OCI-LY7 (cell line): Measurements from ENCODE around the gene DUS1L. TPM values are rescaled to one million over a fixed set of nuclear protein-coding genes. Genes with fewer than 3 reads are reported as not detected.

Source experiments
- BruUV-seq: library from RNA; stranded (reverse); fragments of 400-500 nt; replicated peaks from 2 replicates; lab custom pipeline; 2021; lab: Mats Ljungman, UMichigan
- CTCF ChIA-PET: fragments of 300-600 bp; sonication (Branson Sonifier 250); formaldehyde crosslinking; loops from one replicate; lab custom pipeline; 2022; ENCODE audit warnings: antibody characterized with exemption; ENCODE audit not compliant: unreplicated experiment; lab: Charles Lee
- POLR2A ChIA-PET: fragments of 300-600 bp; sonication (Branson Sonifier 250); formaldehyde crosslinking; loops from one replicate; lab custom pipeline; 2022; ENCODE audit warnings: antibody characterized with exemption; lab: Charles Lee
- DNase-seq: peaks from one replicate; pipeline ENCODE4 v3.0.0-alpha.2; 2015; ENCODE audit warnings: low spot score
- H2AFZ ChIP-seq: fragments of 200-600 bp; sonication (generic), shearing (Covaris generic); 2 replicates; pipeline ENCODE4 v1.6.1; 2014; ENCODE audit warnings: mild to moderate bottlenecking, antibody characterized with exemption, low read length, moderate library complexity
- H3K27ac ChIP-seq: fragments of 200-600 bp; sonication (generic); 2 replicates; pipeline ENCODE4 v1.5.1; 2014; ENCODE audit warnings: mixed run types, low read depth, mild to moderate bottlenecking, moderate library complexity, low read length, inconsistent platforms; ENCODE audit not compliant: poor library complexity, severe bottlenecking
- H3K36me3 ChIP-seq: fragments of 200-600 bp; sonication (generic); 2 replicates; pipeline ENCODE4 v1.6.1; 2014; ENCODE audit warnings: mild to moderate bottlenecking, antibody characterized with exemption, low read length, moderate library complexity, mixed read lengths; ENCODE audit not compliant: insufficient read depth
- H3K4me1 ChIP-seq: fragments of 200-600 bp; sonication (generic); 2 replicates; pipeline ENCODE4 v1.5.1; 2014; ENCODE audit warnings: mild to moderate bottlenecking, low read length; ENCODE audit not compliant: insufficient read depth, poor library complexity, severe bottlenecking
- H3K4me2 ChIP-seq: fragments of 200-600 bp; sonication (generic); 2 replicates; pipeline ENCODE4 v1.6.1; 2014; ENCODE audit warnings: mild to moderate bottlenecking, low read length
- H3K4me3 ChIP-seq: fragments of 200-600 bp; sonication (generic); 2 replicates; pipeline ENCODE4 v1.5.1; 2014; ENCODE audit warnings: mild to moderate bottlenecking, low read depth, low read length; ENCODE audit not compliant: poor library complexity, severe bottlenecking
- H3K79me2 ChIP-seq: fragments of 200-600 bp; sonication (generic); 2 replicates; pipeline ENCODE4 v1.6.1; 2016; ENCODE audit warnings: low read depth, mild to moderate bottlenecking, low read length, moderate library complexity, mixed read lengths; ENCODE audit not compliant: insufficient read depth
- H3K9me2 ChIP-seq: fragments of 200-600 bp; sonication (generic); 2 replicates; pipeline ENCODE4 v1.6.1; 2016; ENCODE audit warnings: mild to moderate bottlenecking, low read length, mixed read lengths; ENCODE audit not compliant: insufficient read depth
- H3K9me3 ChIP-seq: fragments of 200-600 bp; sonication (generic); 2 replicates; pipeline ENCODE4 v1.6.1; 2014; ENCODE audit warnings: mild to moderate bottlenecking, mixed run types, low read length, mixed read lengths
- H4K20me1 ChIP-seq: fragments of 200-600 bp; sonication (generic); 2 replicates; pipeline ENCODE4 v1.6.1; 2014; ENCODE audit warnings: mild to moderate bottlenecking, antibody characterized with exemption, low read length, moderate library complexity, mixed read lengths; ENCODE audit not compliant: insufficient read depth
- EZH2phosphoT487 ChIP-seq: fragments of 200-600 bp; sonication (generic); IDR thresholded peaks from 2 replicates; pipeline ENCODE4 v1.6.1; 2018; ENCODE audit warnings: low read depth, borderline replicate concordance, mild to moderate bottlenecking, mixed run types, antibody characterized with exemption, low read length, moderate library complexity, mixed read lengths
- intact Hi-C: fragments of 100-400 bp; cut with micrococcal nuclease; formaldehyde crosslinking; loops from one replicate; pipeline ENCODE4 v1.10.0; 2022; ENCODE audit not compliant: unreplicated experiment
- total RNA-seq, 2 experiments: library from RNA; depleted of rRNA in 1 of 2; stranded (reverse); fragments of >200 nt in 1 of 2; shearing (Covaris generic) in 1 of 2; gene quantifications; 2 replicates each; pipeline ENCODE4 v1.2.3, GENCODE V29; 2014 to 2022
- TF ChIP-seq, protein P1 (sequence below): fragments of 200-600 bp; sonication (generic); conservative IDR thresholded peaks from 2 replicates; pipeline ENCODE4 v1.5.1; 2014; ENCODE audit warnings: mild to moderate bottlenecking, antibody characterized with exemption, low read length, moderate library complexity, mixed read lengths

The DUS1L gene
- total RNA-seq, 2 experiments from 2014 or later, result 320 to 388 TPM

DNA sequence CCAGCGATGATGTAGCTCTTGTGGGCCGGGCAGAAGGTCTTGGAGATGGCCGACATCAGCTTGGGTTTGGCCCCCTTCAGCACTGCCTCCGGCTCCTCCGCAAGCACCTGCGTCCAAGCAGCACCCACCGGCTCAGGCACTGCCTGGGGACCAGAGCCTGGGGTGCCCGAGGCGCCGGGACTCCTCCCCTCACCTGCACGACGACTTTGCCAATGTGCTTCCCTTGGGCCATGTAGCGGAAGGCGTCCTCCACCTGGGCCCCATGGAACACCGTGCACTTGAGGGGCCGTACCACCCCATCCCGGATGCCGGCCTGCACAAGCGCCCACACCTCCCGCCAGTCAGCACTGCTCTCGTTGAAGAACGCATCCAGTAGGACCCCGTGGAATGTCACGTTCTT lies 17.4 kb upstream of the DUS1L start:
- Histone ChIP-seq H3K4me3 (no peak overlapping the region), H3K4me2 (no peak overlapping the region), H3K27ac (no peak overlapping the region), H3K9me2 (no peaks in the 10 kb centered on the region), H3K9me3 (no peaks in the 10 kb centered on the region), H4K20me1 (no peaks in the 10 kb centered on the region), H3K79me2 (no peaks in the 10 kb centered on the region), H3K4me1 (no peaks in the 10 kb centered on the region), H3K36me3 (peaks cover 98% of the 10 kb centered on the region), H2AFZ (no peak overlapping the region)
- DNase-seq, result no peak
- ChIA-PET CTCF (no interaction called here), POLR2A (no interaction called here)
- TF ChIP-seq EZH2phosphoT487, result no peak
- TF ChIP-seq, protein P1, sequence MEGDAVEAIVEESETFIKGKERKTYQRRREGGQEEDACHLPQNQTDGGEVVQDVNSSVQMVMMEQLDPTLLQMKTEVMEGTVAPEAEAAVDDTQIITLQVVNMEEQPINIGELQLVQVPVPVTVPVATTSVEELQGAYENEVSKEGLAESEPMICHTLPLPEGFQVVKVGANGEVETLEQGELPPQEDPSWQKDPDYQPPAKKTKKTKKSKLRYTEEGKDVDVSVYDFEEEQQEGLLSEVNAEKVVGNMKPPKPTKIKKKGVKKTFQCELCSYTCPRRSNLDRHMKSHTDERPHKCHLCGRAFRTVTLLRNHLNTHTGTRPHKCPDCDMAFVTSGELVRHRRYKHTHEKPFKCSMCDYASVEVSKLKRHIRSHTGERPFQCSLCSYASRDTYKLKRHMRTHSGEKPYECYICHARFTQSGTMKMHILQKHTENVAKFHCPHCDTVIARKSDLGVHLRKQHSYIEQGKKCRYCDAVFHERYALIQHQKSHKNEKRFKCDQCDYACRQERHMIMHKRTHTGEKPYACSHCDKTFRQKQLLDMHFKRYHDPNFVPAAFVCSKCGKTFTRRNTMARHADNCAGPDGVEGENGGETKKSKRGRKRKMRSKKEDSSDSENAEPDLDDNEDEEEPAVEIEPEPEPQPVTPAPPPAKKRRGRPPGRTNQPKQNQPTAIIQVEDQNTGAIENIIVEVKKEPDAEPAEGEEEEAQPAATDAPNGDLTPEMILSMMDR, result no peak
- BruUV-seq, result no TSS peak
- intact Hi-C loops, result no loop called here

DNA sequence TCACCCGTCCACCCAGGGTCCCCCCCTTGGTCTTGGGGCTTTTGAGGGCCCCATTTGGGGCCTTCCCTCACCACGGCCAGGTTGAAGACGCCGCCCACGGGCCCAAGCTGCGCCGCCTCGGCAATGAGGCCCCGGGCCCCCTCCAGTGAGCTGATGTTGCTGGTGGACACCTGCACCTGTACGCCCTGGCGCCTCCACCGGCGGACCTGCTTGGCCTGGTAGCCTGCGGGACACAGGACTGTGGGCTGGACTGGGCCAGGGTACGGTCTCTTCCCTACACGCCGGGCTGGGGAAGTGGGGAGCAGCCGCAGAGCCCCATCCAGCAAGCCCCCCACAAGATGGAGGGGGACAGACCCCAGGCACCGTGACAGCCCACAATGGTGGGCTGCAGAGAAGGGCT lies 16.9 kb upstream of the DUS1L start:
- POLR2A ChIA-PET, result no interaction called here
- peaks cover 98% of the 10 kb centered on the region for H3K36me3 ChIP-seq
- no peak overlapping the region for H3K4me3 ChIP-seq
- no peaks in the 10 kb centered on the region for H4K20me1 ChIP-seq
- CTCF ChIA-PET, result no interaction called here
- intact Hi-C loops, result no loop called here
- no peak overlapping the region for H2AFZ ChIP-seq
- H3K9me2 ChIP-seq, result no peaks in the 10 kb centered on the region
- H3K4me1 ChIP-seq, result no peaks in the 10 kb centered on the region
- no peaks in the 10 kb centered on the region for H3K9me3 ChIP-seq
- no peak overlapping the region for H3K27ac ChIP-seq
- DNase-seq, result no peak
- TF ChIP-seq, protein P1, result no peak
- TF ChIP-seq EZH2phosphoT487, result no peak
- H3K4me2 ChIP-seq, result no peak overlapping the region
- H3K79me2 ChIP-seq, result no peaks in the 10 kb centered on the region
- no TSS peak for BruUV-seq

DNA sequence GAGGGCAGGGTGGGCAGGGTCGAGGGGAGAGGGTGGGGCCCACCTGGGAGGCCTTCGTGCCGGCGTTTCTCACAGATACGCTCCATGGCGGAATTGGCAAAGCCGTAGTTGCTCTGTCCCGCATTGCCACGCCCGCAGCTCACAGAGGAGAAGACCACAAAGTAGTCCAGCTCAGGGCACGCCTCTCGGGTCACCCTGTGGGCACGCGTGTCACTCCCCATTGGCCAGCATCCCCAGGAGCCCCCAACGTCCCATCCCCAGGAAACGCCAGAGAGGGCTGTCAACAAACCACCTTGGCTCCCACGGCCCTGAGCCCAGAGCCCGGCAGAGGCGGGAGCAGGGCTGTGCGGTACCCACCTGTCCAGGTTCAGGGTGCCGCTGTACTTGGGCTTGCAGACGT lies 16.4 kb upstream of the DUS1L start:
- no peak overlapping the region for H3K4me3 ChIP-seq
- intact Hi-C loops, result no loop called here
- H3K27ac ChIP-seq, result no peak overlapping the region
- peaks cover 98% of the 10 kb centered on the region for H3K36me3 ChIP-seq
- ChIA-PET CTCF (no interaction called here), POLR2A (no interaction called here)
- DNase-seq, result no peak
- no peaks in the 10 kb centered on the region for H3K79me2 ChIP-seq
- H4K20me1 ChIP-seq, result no peaks in the 10 kb centered on the region
- TF ChIP-seq EZH2phosphoT487, result no peak
- TF ChIP-seq, protein P1, result no peak
- BruUV-seq, result no TSS peak
- no peaks in the 10 kb centered on the region for H3K4me1 ChIP-seq
- H3K9me2 ChIP-seq, result no peaks in the 10 kb centered on the region
- no peak overlapping the region for H3K4me2 ChIP-seq
- no peak overlapping the region for H2AFZ ChIP-seq
- no peaks in the 10 kb centered on the region for H3K9me3 ChIP-seq
